Measurements from ENCODE around the gene AGTR1. TPM values are rescaled to one million over a fixed set of nuclear protein-coding genes. Genes with fewer than 3 reads are reported as not detected.

AGTR1 gene
- total and polyA plus RNA-seq, 2 experiments from 2014 or later: 6.1 to 8.0 TPM

GRCh38 chr3:148756311-148756710 lies 58.6 kb downstream of the AGTR1 start:
- no peaks in the 10 kb centered on the region for H3K27me3 ChIP-seq
- H3K36me3 ChIP-seq (replicated peaks; ENCODE audit: insufficient read depth, low read depth): no peaks in the 10 kb centered on the region
- no peaks in the 10 kb centered on the region for H3K4me1 ChIP-seq (ENCODE audit: insufficient read depth)
- no peak overlapping the region for H3K4me3 ChIP-seq
- H3K27ac ChIP-seq: no peak overlapping the region
- no peaks in the 10 kb centered on the region for H3K9me2 ChIP-seq (replicated peaks; ENCODE audit: insufficient read depth)
- TF ChIP-seq CTCF (IDR thresholded peaks at IDR 0.05; ENCODE audit: poor library complexity) (no peak), EZH2 (IDR thresholded peaks at IDR 0.05; ENCODE audit: borderline replicate concordance) (no peak), EZH2phosphoT487 (IDR thresholded peaks at IDR 0.05; ENCODE audit: low read depth, severe bottlenecking, unreplicated experiment) (no peak)
- H3K9me3 ChIP-seq (ENCODE audit: low read depth): no peaks in the 10 kb centered on the region
- DNase-seq (ENCODE audit: low spot score): no peak
- H3K4me2 ChIP-seq: no peak overlapping the region
- no peaks in the 10 kb centered on the region for H3K79me2 ChIP-seq
- 91% methylated on average over 4 of the region's 4 CpGs for WGBS (ENCODE audit: low lambda C conversion rate, missing lambda C conversion rate)
- no peak overlapping the region for H2AFZ ChIP-seq
- H4K20me1 ChIP-seq (ENCODE audit: insufficient read depth, poor library complexity, severe bottlenecking): no peaks in the 10 kb centered on the region

GRCh38 chr3:148757238-148758215 lies 59.8 kb downstream of the AGTR1 start:
- TF ChIP-seq CTCF (IDR thresholded peaks at IDR 0.05; ENCODE audit: poor library complexity): no peak
- TF ChIP-seq EZH2phosphoT487 (IDR thresholded peaks at IDR 0.05; ENCODE audit: low read depth, severe bottlenecking, unreplicated experiment): no peak
- TF ChIP-seq EZH2 (IDR thresholded peaks at IDR 0.05; ENCODE audit: borderline replicate concordance): no peak
- no peaks in the 10 kb centered on the region for H3K9me2 ChIP-seq (replicated peaks; ENCODE audit: insufficient read depth)
- H3K4me3 ChIP-seq: no peak overlapping the region
- H4K20me1 ChIP-seq (ENCODE audit: insufficient read depth, poor library complexity, severe bottlenecking): no peaks in the 10 kb centered on the region
- DNase-seq (ENCODE audit: low spot score): peak; percentile 16
- H3K36me3 ChIP-seq (replicated peaks; ENCODE audit: insufficient read depth, low read depth): no peaks in the 10 kb centered on the region
- H2AFZ ChIP-seq: no peak overlapping the region
- WGBS (ENCODE audit: low lambda C conversion rate, missing lambda C conversion rate): 74% methylated on average over 12 of the region's 12 CpGs
- no peak overlapping the region for H3K4me2 ChIP-seq
- H3K79me2 ChIP-seq: no peaks in the 10 kb centered on the region
- no peaks in the 10 kb centered on the region for H3K9me3 ChIP-seq (ENCODE audit: low read depth)
- H3K27me3 ChIP-seq: no peaks in the 10 kb centered on the region
- H3K27ac ChIP-seq: no peak overlapping the region
- no peaks in the 10 kb centered on the region for H3K4me1 ChIP-seq (ENCODE audit: insufficient read depth)

GRCh38 chr3:148758303-148758884 lies 60.7 kb downstream of the AGTR1 start:
- Histone ChIP-seq H3K4me3 (no peak overlapping the region), H3K27me3 (no peaks in the 10 kb centered on the region), H4K20me1 (ENCODE audit: insufficient read depth, poor library complexity, severe bottlenecking) (no peaks in the 10 kb centered on the region), H3K9me3 (ENCODE audit: low read depth) (no peaks in the 10 kb centered on the region), H3K9me2 (replicated peaks; ENCODE audit: insufficient read depth) (no peaks in the 10 kb centered on the region), H3K27ac (no peak overlapping the region), H3K4me2 (no peak overlapping the region), H3K79me2 (no peaks in the 10 kb centered on the region), H3K36me3 (replicated peaks; ENCODE audit: insufficient read depth, low read depth) (no peaks in the 10 kb centered on the region), H3K4me1 (ENCODE audit: insufficient read depth) (no peaks in the 10 kb centered on the region), H2AFZ (no peak overlapping the region)
- no peak for DNase-seq (ENCODE audit: low spot score)
- TF ChIP-seq EZH2phosphoT487 (IDR thresholded peaks at IDR 0.05; ENCODE audit: low read depth, severe bottlenecking, unreplicated experiment): no peak
- no peak for TF ChIP-seq EZH2 (IDR thresholded peaks at IDR 0.05; ENCODE audit: borderline replicate concordance)
- no peak for TF ChIP-seq CTCF (IDR thresholded peaks at IDR 0.05; ENCODE audit: poor library complexity)
- 53% methylated on average over 3 of the region's 3 CpGs for WGBS (ENCODE audit: low lambda C conversion rate, missing lambda C conversion rate)
